T-helper 2 cell (primary cell): ENCODE results near the gene MFAP1.
"Not testable (repeated sequence)": the region's sequence is repeated elsewhere in the genome, so short reads cannot be mapped to it uniquely, and the experiment has no call there.

ENCODE experiments used
- DNase-seq, 5 experiments: peaks; one replicate each; pipeline versions ENCODE4 v3.0.0 to v3.0.0-alpha.2; 2012 to 2022

Gene MFAP1

DNA sequence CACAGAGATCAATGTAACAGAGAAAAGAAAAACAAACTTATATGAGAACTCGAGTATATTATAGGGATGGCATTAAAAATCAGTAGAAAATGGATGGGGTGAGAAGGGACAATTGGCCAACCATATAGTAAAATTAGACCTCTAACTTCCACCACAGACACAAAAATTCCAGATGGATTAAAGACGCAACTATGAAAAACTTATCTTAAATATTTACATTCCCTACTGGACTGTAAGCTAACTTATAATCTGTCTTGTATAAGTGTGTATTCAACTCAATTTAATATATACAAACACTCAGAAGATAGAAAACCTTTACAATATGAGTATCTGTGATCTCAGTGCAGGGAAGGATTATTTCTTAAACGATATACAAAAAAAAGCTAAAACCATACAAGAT, 3.0 kb downstream of the MFAP1 start:
- no peak for DNase-seq

- DNase-seq = not testable (repeated sequence)
Observed at GRCh38 chr15:43815064-43815463, 9.4 kb downstream of the MFAP1 start.

GRCh38 chr15:43808960-43809678, 15.4 kb downstream of the MFAP1 start:
- no peak for DNase-seq

- DNase-seq = no peak
Observed at GRCh38 chr15:43808435-43808950, 16.0 kb downstream of the MFAP1 start.

DNA sequence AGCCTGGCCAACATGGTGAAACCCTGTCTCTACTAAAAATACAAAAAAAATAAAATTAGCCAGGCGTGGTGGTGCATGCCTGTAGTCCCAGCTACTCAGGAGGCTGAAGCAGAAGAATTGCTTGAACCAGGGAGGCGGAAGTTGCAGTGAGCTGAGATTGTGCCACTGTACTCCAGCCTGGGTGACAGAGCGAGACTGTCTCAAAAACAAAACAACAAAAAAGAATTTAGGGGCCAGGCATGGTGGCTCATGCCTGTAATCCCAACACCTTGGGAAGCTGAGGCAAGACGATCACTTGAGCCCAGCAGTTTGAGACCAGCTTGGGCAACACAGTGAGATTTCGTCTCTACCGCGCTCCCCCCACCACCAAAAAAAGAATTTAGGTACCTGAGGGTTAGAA, 21.8 kb downstream of the MFAP1 start:
- DNase-seq = not testable (repeated sequence)

DNA sequence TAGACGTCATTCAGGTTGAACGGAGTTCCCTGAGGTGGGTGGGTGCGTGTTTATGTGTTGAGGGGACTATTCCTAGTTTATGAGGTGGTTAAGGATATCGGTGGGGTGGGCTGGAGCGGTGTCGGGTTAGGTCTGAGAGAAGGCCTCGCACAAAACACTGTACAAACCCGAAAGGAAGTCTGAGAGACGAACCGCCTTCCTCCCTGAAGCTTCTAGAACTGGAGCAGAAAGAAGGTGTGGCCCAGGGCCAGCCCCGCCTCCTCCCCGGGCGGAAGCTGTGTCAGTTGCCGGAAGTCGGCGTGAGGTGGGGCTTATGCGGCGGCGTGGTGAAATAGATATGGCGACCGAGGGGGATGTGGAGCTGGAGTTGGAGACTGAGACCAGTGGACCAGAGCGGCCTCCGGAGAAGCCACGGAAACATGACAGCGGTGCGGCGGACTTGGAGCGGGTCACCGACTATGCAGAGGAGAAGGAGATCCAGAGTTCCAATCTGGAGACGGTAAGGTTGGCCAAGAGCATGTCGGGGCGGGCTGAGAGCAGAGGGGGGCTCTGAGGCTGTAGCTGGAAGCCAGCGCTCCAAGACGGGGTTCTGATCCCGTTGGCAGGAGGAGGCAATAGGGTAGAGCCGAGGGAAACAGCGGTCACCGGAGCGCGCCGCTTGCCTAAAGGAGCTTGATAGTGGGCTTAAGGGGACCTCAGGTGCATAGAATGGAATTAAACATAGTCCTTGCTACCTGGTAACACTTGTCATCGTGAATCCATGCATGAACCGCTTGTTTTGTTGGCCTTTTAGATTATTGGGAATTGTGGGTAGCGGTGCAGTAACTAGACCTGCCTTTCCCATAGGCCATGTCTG, 24.0 kb downstream of the MFAP1 start, which contains the start of gene HYPK:
TSS of gene HYPK (plus strand) at position 314 of the 856 bp plus-strand sequence. CDS start at position 338, 24 bp downstream.
- peak; percentile 77 to 94 (median 86) for DNase-seq

DNA sequence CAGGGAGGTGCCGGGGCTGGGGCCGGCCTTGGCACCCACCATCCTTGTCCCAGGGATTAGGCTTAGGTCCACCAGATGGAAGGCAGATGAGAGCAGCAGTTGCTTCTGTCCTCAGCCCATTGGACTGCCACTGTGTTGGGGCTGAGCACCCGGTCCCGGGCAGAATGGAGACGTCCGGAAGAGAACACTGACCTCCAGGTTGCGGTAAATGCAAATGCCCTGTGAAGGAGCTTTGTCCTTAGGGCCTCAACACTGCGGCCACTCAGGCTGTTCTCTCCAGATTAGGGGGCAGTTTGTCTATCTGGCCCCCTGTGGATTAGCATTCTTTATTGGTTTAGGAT, 24.6 kb downstream of the MFAP1 start, which contains the start of gene SERINC4:
TSS of gene SERINC4 (minus strand) at position 276 of the 341 bp plus-strand sequence. CDS start at position 42, 234 bp downstream.
- DNase-seq = no peak

DNA sequence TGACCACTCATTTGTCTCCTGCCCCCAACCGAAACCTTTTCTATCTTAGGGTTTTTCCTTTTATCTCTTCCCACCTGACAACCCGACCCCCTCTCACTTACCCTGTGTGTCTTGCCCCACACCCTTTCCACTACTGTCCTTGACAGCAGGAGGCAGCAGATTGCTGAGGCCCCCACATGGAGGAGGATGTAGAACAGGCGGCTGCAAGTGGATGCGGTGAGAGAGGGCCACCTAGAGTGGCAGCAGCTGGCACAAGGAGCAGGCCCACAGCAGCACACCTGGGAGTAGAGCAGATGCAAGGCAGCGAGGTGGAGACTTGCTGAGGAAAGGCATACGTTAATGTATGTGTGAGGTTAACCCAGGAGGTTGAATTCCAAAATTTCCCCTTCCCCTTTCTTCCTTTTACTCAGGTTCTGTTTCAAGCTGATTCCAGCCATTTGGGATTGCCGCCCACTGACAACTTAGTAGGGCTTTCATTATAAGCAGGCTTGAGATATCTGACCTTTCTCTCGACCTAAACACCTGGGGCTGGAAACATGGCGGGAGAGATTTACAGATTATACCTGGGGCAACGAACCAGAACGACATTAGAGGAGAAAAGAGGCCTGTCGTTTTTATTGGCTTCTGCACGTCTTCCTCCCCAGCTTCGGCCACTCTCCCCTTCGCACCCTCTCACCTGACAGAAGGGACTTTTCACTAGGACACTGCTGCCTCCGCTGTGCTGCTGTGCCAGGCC, 25.1 kb downstream of the MFAP1 start:
- no peak for DNase-seq

DNA sequence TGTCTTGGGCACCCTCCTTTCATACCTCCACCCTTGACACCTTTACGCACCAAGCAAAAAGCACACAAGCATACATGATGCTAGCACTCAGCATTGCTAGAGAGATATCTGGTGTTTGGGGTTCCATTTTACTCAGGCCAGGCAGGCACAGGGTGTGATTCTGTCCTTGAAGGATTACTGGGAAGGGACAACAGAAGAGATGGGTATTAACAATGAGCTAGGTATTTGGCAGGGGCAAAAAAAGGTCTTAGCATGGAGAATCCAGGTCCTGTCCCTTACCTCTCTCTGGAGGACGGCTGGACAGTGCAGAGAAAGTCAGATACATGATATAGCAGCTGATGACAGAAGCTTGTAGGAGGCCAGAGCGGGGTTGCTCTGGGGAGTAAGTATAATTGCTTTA, 27.9 kb downstream of the MFAP1 start:
- DNase-seq = no peak

- DNase-seq = no peak
Observed at GRCh38 chr15:43795997-43796396, 28.5 kb downstream of the MFAP1 start.

GRCh38 chr15:43795197-43795596, 29.3 kb downstream of the MFAP1 start:
- no peak for DNase-seq

DNA sequence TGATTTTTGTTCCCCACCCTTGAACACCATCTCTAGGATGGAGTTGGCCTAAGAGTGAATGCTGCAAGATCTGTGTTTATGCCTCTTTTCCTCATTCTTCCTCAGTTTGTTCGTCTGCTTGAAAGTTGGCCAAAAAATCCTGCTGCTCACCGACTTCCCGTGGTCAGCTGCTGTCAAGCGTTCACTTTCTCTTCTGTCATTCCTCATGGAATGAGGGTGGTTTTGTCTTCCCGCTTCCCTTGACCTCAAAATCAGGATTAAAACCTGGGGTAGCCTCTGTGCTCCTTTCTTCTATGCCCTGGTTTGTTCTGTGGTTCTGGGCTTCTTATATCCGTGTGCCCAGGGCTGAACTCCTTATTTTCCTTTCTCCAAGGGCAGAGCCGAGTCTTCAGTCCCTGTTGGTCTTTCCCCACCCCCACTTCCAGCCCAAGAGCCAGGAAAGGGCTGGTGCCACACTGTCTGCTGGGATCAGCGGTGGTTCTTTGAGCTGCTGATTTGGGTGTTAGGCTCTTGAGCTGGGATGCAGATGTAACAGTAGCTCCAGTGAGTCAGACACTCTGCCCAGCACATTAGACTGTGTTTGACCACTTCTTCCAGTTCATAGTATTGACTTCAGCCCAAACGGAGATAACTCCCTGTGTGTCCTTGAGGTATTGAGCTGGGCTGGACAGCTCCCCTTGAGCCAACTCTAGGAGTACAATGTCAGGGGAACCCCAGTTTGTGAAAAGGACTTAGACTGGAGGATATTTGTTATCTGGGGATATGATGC, 30.0 kb downstream of the MFAP1 start:
- no peak for DNase-seq

GRCh38 chr15:43793647-43794046, 30.8 kb downstream of the MFAP1 start:
- no peak for DNase-seq

DNA sequence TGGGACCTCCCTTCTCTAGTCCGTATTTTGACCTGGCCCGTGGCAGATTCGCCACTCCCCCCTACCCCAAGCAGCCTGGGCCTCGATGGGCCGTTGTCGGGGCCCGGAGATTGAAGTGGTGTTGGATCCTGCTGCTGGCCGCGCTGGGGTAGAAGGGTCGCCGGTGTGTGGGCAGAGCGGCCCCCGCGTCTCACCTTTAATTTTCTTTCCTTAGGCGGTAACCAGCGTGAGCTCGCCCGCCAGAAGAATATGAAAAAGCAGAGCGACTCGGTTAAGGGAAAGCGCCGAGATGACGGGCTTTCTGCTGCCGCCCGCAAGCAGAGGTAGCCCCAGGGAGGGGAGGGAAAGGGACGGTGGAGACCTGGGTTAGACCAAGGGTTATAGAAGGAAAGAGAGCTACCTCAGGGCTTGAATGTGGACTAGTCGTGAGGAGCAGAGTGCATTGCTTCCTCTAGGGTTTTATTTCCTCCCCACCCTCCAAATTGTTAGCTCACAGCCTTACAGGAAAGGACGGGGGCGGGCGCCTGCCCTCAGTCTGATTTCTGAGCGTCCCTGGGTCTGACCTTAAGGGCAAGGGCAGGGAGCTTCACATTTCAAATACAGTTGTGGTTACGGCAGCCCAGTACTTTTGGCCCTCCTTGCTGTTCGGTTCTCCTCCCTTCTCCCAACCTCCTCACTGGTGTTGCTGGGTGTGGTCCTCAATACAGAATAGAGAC, 31.6 kb downstream of the MFAP1 start:
- DNase-seq = peak in 2 of 5 experiments; percentile 6 to 58

DNA sequence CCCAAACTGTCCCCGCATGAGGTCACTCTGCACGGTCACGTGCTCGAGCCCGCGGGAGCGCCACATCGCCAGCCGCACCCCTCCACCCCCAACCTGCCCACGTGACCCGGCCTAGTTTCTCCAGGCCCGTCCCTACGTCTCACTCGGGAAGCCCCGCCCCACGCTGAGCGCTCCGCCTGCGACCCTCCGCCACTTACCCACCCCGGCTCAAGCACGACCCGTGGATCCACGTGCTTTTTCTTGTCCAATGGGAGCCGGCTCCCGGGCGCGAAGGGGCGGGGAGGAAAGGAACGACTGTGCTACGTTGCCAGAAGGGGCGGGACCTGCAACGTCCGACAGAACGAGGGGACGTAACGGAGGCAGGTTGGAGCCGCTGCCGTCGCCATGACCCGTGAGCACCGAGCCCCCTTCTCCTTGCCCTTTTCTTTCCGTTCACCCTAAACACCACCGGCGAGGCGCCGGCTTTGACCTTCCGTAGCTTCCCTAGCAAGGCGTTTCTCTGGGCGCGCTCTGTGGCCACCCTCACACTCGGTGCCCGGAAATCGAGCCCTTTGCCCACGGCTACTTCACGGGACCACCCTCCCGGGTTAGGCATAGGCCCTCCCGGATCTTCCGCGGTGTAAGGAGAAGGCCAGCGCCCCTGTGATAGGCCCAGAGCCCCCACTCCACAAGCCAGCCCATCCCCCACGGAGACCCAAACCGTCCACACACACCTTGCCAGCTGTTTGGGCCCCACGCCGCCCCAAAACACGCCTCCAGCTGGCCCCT, 32.3 kb downstream of the MFAP1 start, which contains the start of gene SERF2:
TSS of gene SERF2 (plus strand) at position 328 of the 768 bp plus-strand sequence. CDS start at position 385, 57 bp downstream.
- peak; percentile 99 to 100 (median 100) for DNase-seq

DNA sequence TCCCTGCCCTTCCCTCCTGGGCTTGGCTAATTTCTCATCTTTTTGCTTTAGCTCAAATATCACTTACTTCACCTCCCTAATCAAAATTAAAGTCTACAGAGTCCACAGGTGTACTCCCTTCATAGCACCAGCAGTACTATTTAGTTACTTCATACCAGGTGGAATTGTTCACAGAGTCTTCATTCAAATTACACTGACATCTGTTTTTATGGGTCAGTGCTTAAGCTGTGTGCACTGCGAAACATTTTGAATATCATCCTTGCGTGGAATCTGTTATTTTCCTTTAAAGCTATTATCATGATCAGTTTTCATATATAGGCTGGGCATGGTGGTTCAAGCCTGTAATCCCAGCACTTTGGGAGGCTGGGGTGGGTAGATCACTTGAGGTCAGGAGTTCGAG, 35.1 kb downstream of the MFAP1 start:
- no peak for DNase-seq

GRCh38 chr15:43779016-43779415, 45.5 kb downstream of the MFAP1 start:
- no peak for DNase-seq

DNA sequence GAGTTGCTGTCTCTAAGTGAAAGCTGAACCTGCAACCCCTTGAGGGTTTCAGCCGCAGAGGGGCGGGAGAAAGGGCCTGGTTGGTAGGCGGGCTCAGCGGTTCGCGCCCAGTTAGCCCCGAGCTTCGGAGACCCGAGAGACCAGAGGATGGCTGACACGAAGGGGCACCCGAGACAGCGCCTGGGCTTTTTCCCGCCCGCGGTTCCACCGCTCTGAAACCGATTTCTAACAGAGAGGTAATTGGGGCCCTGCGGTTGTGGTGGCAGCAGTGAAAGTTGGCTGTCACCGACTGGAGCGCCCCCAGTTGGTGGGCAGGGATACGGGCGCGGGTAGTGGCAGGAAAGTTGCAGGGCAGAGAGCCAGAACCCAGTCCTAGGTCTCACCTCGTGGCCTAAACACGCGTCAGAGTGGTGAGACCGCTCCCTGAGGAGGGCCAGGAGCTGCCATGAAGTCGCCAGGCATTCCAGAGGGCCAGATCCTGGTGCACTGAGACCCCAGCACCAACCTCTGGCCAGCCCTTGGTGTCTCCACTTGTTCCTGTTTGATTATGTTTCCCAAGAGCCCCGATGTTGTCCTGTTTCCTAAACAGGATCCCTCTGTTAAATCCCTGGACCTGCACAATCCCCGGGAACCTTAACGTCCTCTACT, 47.1 kb downstream of the MFAP1 start:
- peak; percentile 60 to 88 (median 80) for DNase-seq

DNA sequence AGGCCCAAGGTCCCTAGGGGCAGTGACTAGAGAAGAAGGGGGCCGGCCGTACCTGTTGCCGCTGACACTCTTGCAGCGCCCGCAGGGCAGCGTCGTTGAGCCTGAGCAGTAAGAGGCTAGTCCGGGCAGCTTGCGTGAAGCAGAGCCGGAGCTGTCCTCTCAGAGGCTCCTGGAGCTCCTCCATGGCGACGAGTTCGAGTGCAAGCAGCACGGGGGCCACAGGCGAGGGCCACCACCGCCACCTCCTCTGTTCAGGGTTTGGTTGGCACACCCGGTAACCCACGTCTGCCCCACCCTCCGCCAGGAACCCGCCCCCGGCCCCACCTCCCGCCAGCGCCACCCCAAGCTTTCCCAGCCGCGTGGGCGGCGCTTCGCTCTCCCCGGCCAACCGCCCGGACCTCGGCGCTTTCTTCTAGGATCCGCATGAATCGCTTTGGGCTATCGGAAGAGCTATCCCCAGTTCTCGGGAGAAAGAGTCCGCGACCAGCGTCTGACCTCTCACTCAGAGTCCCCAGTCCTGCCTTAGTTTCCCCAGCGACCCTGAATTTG, 47.7 kb downstream of the MFAP1 start, which contains the start of gene ELL3:
TSS of gene ELL3 (minus strand) at position 249 of the 549 bp plus-strand sequence. CDS start at position 184, 65 bp downstream.
- peak; percentile 52 to 82 (median 68) for DNase-seq
